Tibial nerve (tissue), 4 donors: ENCODE results near the gene TNFSF15.

Experiments used
- EP300 ChIP-seq, 2 donors: sonication (generic); formaldehyde crosslinking; IDR thresholded peaks; one replicate each; pipeline ENCODE4 v1.6.1; 2017; ENCODE audit warnings: antibody characterized with exemption in 2 of 2, mild to moderate bottlenecking in 1 of 2
- POLR2A ChIP-seq, 2 donors: fragments of 450-650 bp; IDR thresholded peaks; one replicate each; pipeline ENCODE4 v1.6.1; 2017; ENCODE audit warnings: antibody characterized with exemption in 2 of 2, mild to moderate bottlenecking in 2 of 2, moderate library complexity in 2 of 2
- TF ChIP-seq, protein P1 (sequence below), 5 experiments: fragments of 200-600 bp in 3 of 5; fragments of 450-650 bp in 2 of 5; sonication (generic) in 3 of 5; IDR thresholded peaks; one replicate each; pipeline ENCODE4 v1.5.1; 2016 to 2019; ENCODE audit warnings: antibody characterized with exemption in 5 of 5, mild to moderate bottlenecking in 3 of 5, moderate library complexity in 2 of 5

GRCh38 chr9:114822708-114823107 lies 16.9 kb upstream of the TNFSF15 start:
- TF ChIP-seq POLR2A (IDR thresholded peaks at IDR 0.05) (no peak), EP300 (IDR thresholded peaks at IDR 0.05) (no peak)
- TF ChIP-seq, protein P1, sequence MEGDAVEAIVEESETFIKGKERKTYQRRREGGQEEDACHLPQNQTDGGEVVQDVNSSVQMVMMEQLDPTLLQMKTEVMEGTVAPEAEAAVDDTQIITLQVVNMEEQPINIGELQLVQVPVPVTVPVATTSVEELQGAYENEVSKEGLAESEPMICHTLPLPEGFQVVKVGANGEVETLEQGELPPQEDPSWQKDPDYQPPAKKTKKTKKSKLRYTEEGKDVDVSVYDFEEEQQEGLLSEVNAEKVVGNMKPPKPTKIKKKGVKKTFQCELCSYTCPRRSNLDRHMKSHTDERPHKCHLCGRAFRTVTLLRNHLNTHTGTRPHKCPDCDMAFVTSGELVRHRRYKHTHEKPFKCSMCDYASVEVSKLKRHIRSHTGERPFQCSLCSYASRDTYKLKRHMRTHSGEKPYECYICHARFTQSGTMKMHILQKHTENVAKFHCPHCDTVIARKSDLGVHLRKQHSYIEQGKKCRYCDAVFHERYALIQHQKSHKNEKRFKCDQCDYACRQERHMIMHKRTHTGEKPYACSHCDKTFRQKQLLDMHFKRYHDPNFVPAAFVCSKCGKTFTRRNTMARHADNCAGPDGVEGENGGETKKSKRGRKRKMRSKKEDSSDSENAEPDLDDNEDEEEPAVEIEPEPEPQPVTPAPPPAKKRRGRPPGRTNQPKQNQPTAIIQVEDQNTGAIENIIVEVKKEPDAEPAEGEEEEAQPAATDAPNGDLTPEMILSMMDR (IDR thresholded peaks at IDR 0.05) = no peak
